CD14-positive monocyte (primary cell): ENCODE results near the gene CACNA2D1. TPM values are rescaled to one million over a fixed set of nuclear protein-coding genes. Genes with fewer than 3 reads are reported as not detected.

Experiments used
- DNase-seq, 3 donors: peaks; one replicate each; pipeline ENCODE4 v3.0.0-alpha.2; 2011 to 2022
- H2AFZ ChIP-seq: 2 replicates; pipeline ENCODE4 v1.6.0; 2012; ENCODE audit warnings: mild to moderate bottlenecking, low read depth, low read length, inconsistent platforms; ENCODE audit not compliant: insufficient read depth, poor library complexity, severe bottlenecking
- H3K27ac ChIP-seq, 2 donors: 1 replicate in 1 of 2; 2 replicates in 1 of 2; pipeline ENCODE4 v1.5.1; 2012 to 2013; ENCODE audit warnings: low read length in 2 of 2, control low read depth in 1 of 2, inconsistent platforms in 1 of 2, low read depth in 1 of 2, mild to moderate bottlenecking in 1 of 2
- H3K27me3 ChIP-seq, 2 donors: one replicate each; pipeline versions ENCODE4 v1.6.0 to v1.6.1; 2011 to 2013; ENCODE audit warnings: low read length in 2 of 2; ENCODE audit not compliant: control insufficient read depth in 2 of 2, insufficient read depth in 2 of 2
- H3K36me3 ChIP-seq, 2 donors: replicated peaks in 1 of 2; 1 replicate in 1 of 2; 2 replicates in 1 of 2; pipeline versions ENCODE4 v1.5.1 to v1.6.1; 2012 to 2013; ENCODE audit warnings: low read length in 2 of 2, control low read depth in 1 of 2, inconsistent platforms in 1 of 2, mild to moderate bottlenecking in 1 of 2; ENCODE audit not compliant: insufficient read depth in 2 of 2, control insufficient read depth in 1 of 2
- H3K4me1 ChIP-seq, 2 donors: 1 replicate in 1 of 2; 2 replicates in 1 of 2; pipeline versions ENCODE4 v1.5.1 to v1.6.1; 2012 to 2013; ENCODE audit warnings: low read length in 2 of 2, control low read depth in 1 of 2, inconsistent platforms in 1 of 2, mild to moderate bottlenecking in 1 of 2, moderate library complexity in 1 of 2; ENCODE audit not compliant: insufficient read depth in 2 of 2, control insufficient read depth in 1 of 2
- H3K4me2 ChIP-seq: replicated peaks from 2 replicates; pipeline ENCODE3; 2012; ENCODE audit warnings: low read length, moderate library complexity, mild to moderate bottlenecking; ENCODE audit not compliant: poor library complexity, severe bottlenecking; ENCODE audit errors: extremely low read depth
- H3K4me3 ChIP-seq, 3 experiments: fragments of 200-600 bp in 1 of 3; sonication (generic) in 1 of 3; replicated peaks in 1 of 3; 1 replicate in 2 of 3; 2 replicates in 1 of 3; pipeline ENCODE4 v1.5.1; 2011 to 2013; ENCODE audit warnings: low read length in 3 of 3, mild to moderate bottlenecking in 3 of 3, control low read depth in 2 of 3, low read depth in 2 of 3, inconsistent platforms in 1 of 3, moderate library complexity in 1 of 3
- H3K79me2 ChIP-seq: 2 replicates; pipeline ENCODE4 v1.6.0; 2012; ENCODE audit warnings: mild to moderate bottlenecking, control low read depth, inconsistent platforms, low read length, moderate library complexity; ENCODE audit not compliant: insufficient read depth
- H3K9ac ChIP-seq: 2 replicates; pipeline ENCODE4 v1.6.0; 2017; ENCODE audit warnings: low read length, mild to moderate bottlenecking; ENCODE audit not compliant: insufficient read depth, poor library complexity, severe bottlenecking
- H3K9me3 ChIP-seq, 2 donors: replicated peaks in 1 of 2; 1 replicate in 1 of 2; 2 replicates in 1 of 2; pipeline versions ENCODE4 v1.5.1 to v1.6.1; 2012 to 2013; ENCODE audit warnings: low read length in 2 of 2, control low read depth in 1 of 2; ENCODE audit not compliant: control insufficient read depth in 1 of 2, insufficient read depth in 1 of 2
- H4K20me1 ChIP-seq: 2 replicates; pipeline ENCODE4 v1.6.0; 2012; ENCODE audit warnings: mild to moderate bottlenecking, low read length, control low read depth, moderate library complexity; ENCODE audit not compliant: insufficient read depth
- H3K27ac Mint-ChIP-seq, 7 donors: one replicate each; pipeline ENCODE4 v1.8.0; 2020; ENCODE audit warnings: mild to moderate bottlenecking in 7 of 7, mixed read lengths in 7 of 7, moderate library complexity in 6 of 7, inconsistent platforms in 2 of 7
- H3K27me3 Mint-ChIP-seq, 3 donors: one replicate each; pipeline ENCODE4 v1.8.0; 2021 to 2022; ENCODE audit warnings: low read depth in 3 of 3, mild to moderate bottlenecking in 3 of 3, mixed read lengths in 3 of 3, moderate library complexity in 3 of 3, inconsistent platforms in 1 of 3
- H3K36me3 Mint-ChIP-seq, 2 donors: one replicate each; pipeline ENCODE4 v1.8.0; 2020; ENCODE audit warnings: mixed read lengths in 2 of 2, inconsistent platforms in 1 of 2, mild to moderate bottlenecking in 1 of 2
- H3K4me1 Mint-ChIP-seq: one replicate; pipeline ENCODE4 v1.8.0; 2020; ENCODE audit warnings: mild to moderate bottlenecking, mixed read lengths
- H3K4me3 Mint-ChIP-seq, 2 donors: one replicate each; pipeline ENCODE4 v1.8.0; 2020; ENCODE audit warnings: mild to moderate bottlenecking in 2 of 2, mixed read lengths in 2 of 2, moderate library complexity in 1 of 2
- H3K9me3 Mint-ChIP-seq, 7 donors: one replicate each; pipeline ENCODE4 v1.8.0; 2020 to 2022; ENCODE audit warnings: mixed read lengths in 7 of 7, mild to moderate bottlenecking in 6 of 7, moderate library complexity in 6 of 7, inconsistent platforms in 2 of 7
- WGBS: methylation state at CpG from one replicate; pipeline ENCODE4 v1.1.5; 2013; ENCODE audit warnings: missing lambda C conversion rate; ENCODE audit not compliant: insufficient coverage; 5-methylcytosine and 5-hydroxymethylcytosine counted together
- intact Hi-C, 2 donors: fragments of 100-400 bp; cut with micrococcal nuclease; formaldehyde crosslinking; loops; one replicate each; pipeline versions ENCODE4 v1.15.0 to v1.15.1; 2023
- polyA plus RNA-seq, 3 donors: library from polyadenylated mRNA; depleted of rRNA in 1 of 3; unstranded in 2 of 3; stranded (reverse) in 1 of 3; fragments of 300-500 nt in 2 of 3; fragments of >200 nt in 1 of 3; fragmentation: Illumina TruSeq in 2 of 3; gene quantifications; 1 replicate in 2 of 3; 2 replicates in 1 of 3; pipeline ENCODE4 v1.2.3, GENCODE V29; 2012 to 2021
- TF ChIP-seq, protein P1 (sequence below): fragments of 200-600 bp; IDR thresholded peaks from one replicate; pipeline ENCODE4 v1.8.0; 2022; ENCODE audit warnings: antibody characterized with exemption, mild to moderate bottlenecking

CACNA2D1 gene
- polyA plus RNA-seq, 3 donors = 0.02 TPM; not detected in 2

- H3K4me2 ChIP-seq = no peak overlapping the region
- no peaks in the 10 kb centered on the region for H4K20me1 ChIP-seq
- no peak overlapping the region for H3K4me3 ChIP-seq
- no peak overlapping the region for H3K4me3 Mint-ChIP-seq
- no peaks in the 10 kb centered on the region for H3K36me3 ChIP-seq
- intact Hi-C loops = no loop called here
- no peaks in the 10 kb centered on the region for H3K4me1 Mint-ChIP-seq
- peaks cover 5 to 16% (median 6%) of the 10 kb centered on the region in 3 donors for H3K27me3 Mint-ChIP-seq
- H3K4me1 ChIP-seq = no peaks in the 10 kb centered on the region
- H3K9ac ChIP-seq = no peak overlapping the region
- H3K27me3 ChIP-seq = peaks cover 3 to 9% of the 10 kb centered on the region in 2 donors
- H3K36me3 Mint-ChIP-seq = no peaks in the 10 kb centered on the region
- 90% methylated on average over 2 of the region's 7 CpGs for WGBS
- H3K27ac Mint-ChIP-seq = no peak overlapping the region
- no peak overlapping the region for H3K27ac ChIP-seq
- no peaks in the 10 kb centered on the region for H3K9me3 Mint-ChIP-seq
- H3K9me3 ChIP-seq = no peaks in the 10 kb centered on the region
- TF ChIP-seq, protein P1, sequence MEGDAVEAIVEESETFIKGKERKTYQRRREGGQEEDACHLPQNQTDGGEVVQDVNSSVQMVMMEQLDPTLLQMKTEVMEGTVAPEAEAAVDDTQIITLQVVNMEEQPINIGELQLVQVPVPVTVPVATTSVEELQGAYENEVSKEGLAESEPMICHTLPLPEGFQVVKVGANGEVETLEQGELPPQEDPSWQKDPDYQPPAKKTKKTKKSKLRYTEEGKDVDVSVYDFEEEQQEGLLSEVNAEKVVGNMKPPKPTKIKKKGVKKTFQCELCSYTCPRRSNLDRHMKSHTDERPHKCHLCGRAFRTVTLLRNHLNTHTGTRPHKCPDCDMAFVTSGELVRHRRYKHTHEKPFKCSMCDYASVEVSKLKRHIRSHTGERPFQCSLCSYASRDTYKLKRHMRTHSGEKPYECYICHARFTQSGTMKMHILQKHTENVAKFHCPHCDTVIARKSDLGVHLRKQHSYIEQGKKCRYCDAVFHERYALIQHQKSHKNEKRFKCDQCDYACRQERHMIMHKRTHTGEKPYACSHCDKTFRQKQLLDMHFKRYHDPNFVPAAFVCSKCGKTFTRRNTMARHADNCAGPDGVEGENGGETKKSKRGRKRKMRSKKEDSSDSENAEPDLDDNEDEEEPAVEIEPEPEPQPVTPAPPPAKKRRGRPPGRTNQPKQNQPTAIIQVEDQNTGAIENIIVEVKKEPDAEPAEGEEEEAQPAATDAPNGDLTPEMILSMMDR = no peak
- H2AFZ ChIP-seq = no peak overlapping the region
- no peak for DNase-seq
- no peaks in the 10 kb centered on the region for H3K79me2 ChIP-seq
Observed at GRCh38 chr7:82450759-82451158, 7.2 kb upstream of the CACNA2D1 start.

DNA sequence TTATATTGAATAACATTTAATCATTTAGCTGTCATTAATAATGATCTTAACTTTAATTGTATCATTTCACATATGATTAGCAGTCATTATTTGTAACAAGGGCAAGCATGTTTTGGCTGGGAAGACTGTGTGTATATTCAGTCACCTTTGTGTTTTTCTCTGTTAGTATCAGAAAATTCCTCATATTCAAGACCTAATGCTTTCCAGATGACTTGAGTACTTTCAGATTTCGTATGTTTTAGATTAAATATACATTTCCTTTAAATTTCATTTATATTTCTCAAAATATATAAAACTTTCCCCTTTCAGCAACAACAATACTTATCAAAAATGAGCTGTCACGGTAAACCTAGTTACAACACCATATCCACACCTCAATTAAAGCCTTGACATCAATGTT, 6.3 kb upstream of the CACNA2D1 start:
- Mint-ChIP-seq H3K27ac (no peak overlapping the region), H3K36me3 (no peaks in the 10 kb centered on the region), H3K9me3 (peaks cover 0 to 1% (median 0%) of the 10 kb centered on the region in 7 donors), H3K27me3 (peaks cover 14 to 24% (median 14%) of the 10 kb centered on the region in 3 donors), H3K4me1 (no peaks in the 10 kb centered on the region), H3K4me3 (no peak overlapping the region)
- Histone ChIP-seq H3K4me1 (no peaks in the 10 kb centered on the region), H3K27ac (no peak overlapping the region), H3K4me3 (no peak overlapping the region), H3K36me3 (no peaks in the 10 kb centered on the region), H4K20me1 (no peaks in the 10 kb centered on the region), H2AFZ (no peak overlapping the region), H3K9me3 (no peaks in the 10 kb centered on the region), H3K4me2 (no peak overlapping the region), H3K9ac (no peak overlapping the region), H3K27me3 (peaks cover 12 to 18% of the 10 kb centered on the region in 2 donors), H3K79me2 (no peaks in the 10 kb centered on the region)
- intact Hi-C loops = no loop called here
- 86% methylated on average over 1 of the region's 2 CpGs for WGBS
- DNase-seq = no peak
- TF ChIP-seq, protein P1 = no peak
